Kidney (tissue), 14 donors: ENCODE measurements around the gene LAPTM5. TPM values are rescaled to one million over a fixed set of nuclear protein-coding genes. Genes with fewer than 3 reads are reported as not detected.
A peak's percentile ranks its signal among the peaks of the same experiment; 100 is the strongest.

Experiments used
- DNase-seq, 5 donors: peaks; one replicate each; pipeline ENCODE4 v3.0.0-alpha.2; 2013 to 2020
- FAIRE-seq: peaks from 2 replicates; lab custom pipeline; 2012; peaks lifted over from hg19 to GRCh38; lab: Jason Lieb, UNC
- H3K27ac ChIP-seq, 2 donors: one replicate each; pipeline ENCODE4 v1.7.0; 2013; ENCODE audit warnings: low read depth in 2 of 2, low read length in 2 of 2, inconsistent platforms in 1 of 2
- H3K27me3 ChIP-seq: one replicate; pipeline ENCODE4 v1.7.1; 2013; ENCODE audit warnings: low read length, inconsistent platforms; ENCODE audit not compliant: control insufficient read depth, insufficient read depth
- H3K36me3 ChIP-seq, 3 donors: one replicate each; pipeline versions ENCODE4 v1.7.0 to v1.7.1; 2013; ENCODE audit warnings: low read length in 3 of 3, control low read depth in 1 of 3, inconsistent platforms in 1 of 3; ENCODE audit not compliant: insufficient read depth in 3 of 3, control insufficient read depth in 2 of 3
- H3K4me1 ChIP-seq, 3 donors: one replicate each; pipeline versions ENCODE4 v1.7.0 to v1.7.1; 2013; ENCODE audit warnings: low read length in 3 of 3, inconsistent platforms in 1 of 3, low read depth in 1 of 3; ENCODE audit not compliant: control insufficient read depth in 2 of 3, insufficient read depth in 2 of 3
- H3K4me3 ChIP-seq, 3 donors: one replicate each; pipeline versions ENCODE4 v1.7.0 to v1.8.1; 2013; ENCODE audit warnings: low read length in 3 of 3, control low read depth in 1 of 3, inconsistent platforms in 1 of 3
- H3K9ac ChIP-seq, 3 donors: one replicate each; pipeline versions ENCODE4 v1.7.0 to v1.7.1; 2013; ENCODE audit warnings: low read length in 3 of 3, control low read depth in 1 of 3, inconsistent platforms in 1 of 3
- H3K9me3 ChIP-seq, 3 donors: one replicate each; pipeline versions ENCODE4 v1.7.0 to v1.7.1; 2013; ENCODE audit warnings: low read length in 3 of 3, control low read depth in 1 of 3, inconsistent platforms in 1 of 3; ENCODE audit not compliant: control insufficient read depth in 2 of 3, insufficient read depth in 1 of 3
- intact Hi-C: fragments of 100-400 bp; cut with DNase I; formaldehyde crosslinking; loops from one replicate; pipeline ENCODE4 v1.11.1; 2022
- polyA plus RNA-seq: library from polyadenylated mRNA; stranded (reverse); fragments of 350-450 nt; fragmentation: Illumina TruSeq; extraction: RNeasy Lipid Tissue Mini Kit (QIAGEN cat#74804); gene quantifications from one replicate; pipeline ENCODE4 v1.2.3, GENCODE V29; 2014; ENCODE audit warnings: low read depth, low replicate concordance; ENCODE audit not compliant: insufficient read depth
- total RNA-seq: library from RNA; stranded (reverse); fragmentation: NEBNext Ultra II Directional; extraction: Animal tissue kit (Norgen Biotek cat#: 25700); gene quantifications from one replicate; pipeline ENCODE4 v1.2.1, GENCODE V29; 2021
- TF ChIP-seq, protein P1 (sequence below): IDR thresholded peaks from 3 replicates; pipeline ENCODE4 v1.5.1; 2012; ENCODE audit warnings: mild to moderate bottlenecking, moderate library complexity, borderline replicate concordance; ENCODE audit not compliant: insufficient read depth; ENCODE audit errors: extremely low read depth
- donor health status: control.
- donor health status: control.
- donor health status: control.
- donor health status: control.
- donor health status: control.
- donor health status: DM: yes; HTN: yes; CAD: no.
- donor health status: Normal renal cell carcinoma (clear cell type).

Gene LAPTM5
- total and polyA plus RNA-seq, 2 donors from 2014 or later, result 23.5 to 108 TPM

DNA sequence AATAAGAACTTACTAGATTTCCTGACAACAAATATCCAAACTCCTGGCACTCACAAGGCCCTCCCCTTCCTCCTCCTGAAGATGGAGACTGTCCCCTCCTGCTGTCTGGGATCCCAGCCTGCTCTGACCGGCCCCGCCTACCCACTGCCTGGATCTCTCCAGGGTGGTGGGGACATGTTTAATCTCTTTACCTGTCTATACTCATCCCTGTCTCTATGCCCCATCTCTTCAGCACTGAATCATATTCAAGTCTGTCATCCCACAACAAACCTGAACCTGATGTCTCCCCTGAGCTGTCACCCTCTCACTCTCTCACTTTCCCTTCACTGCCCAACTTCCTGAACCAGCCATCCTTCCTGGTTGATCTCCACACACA is 56.3 kb downstream of the LAPTM5 start:
- no peak overlapping the region for H3K9ac ChIP-seq
- intact Hi-C loops, result loop anchor here (10.0 kb wide), 1 partner anchor 1466 kb away; the partner anchor contains the start of genes MECR and PTPRU
- no peak overlapping the region for H3K4me3 ChIP-seq
- H3K4me1 ChIP-seq, result no peaks in the 10 kb centered on the region
- H3K27ac ChIP-seq, result no peak overlapping the region
- DNase-seq (peak in 1 of 5 donors; percentile 33), FAIRE-seq (no peak)
- TF ChIP-seq, protein P1, sequence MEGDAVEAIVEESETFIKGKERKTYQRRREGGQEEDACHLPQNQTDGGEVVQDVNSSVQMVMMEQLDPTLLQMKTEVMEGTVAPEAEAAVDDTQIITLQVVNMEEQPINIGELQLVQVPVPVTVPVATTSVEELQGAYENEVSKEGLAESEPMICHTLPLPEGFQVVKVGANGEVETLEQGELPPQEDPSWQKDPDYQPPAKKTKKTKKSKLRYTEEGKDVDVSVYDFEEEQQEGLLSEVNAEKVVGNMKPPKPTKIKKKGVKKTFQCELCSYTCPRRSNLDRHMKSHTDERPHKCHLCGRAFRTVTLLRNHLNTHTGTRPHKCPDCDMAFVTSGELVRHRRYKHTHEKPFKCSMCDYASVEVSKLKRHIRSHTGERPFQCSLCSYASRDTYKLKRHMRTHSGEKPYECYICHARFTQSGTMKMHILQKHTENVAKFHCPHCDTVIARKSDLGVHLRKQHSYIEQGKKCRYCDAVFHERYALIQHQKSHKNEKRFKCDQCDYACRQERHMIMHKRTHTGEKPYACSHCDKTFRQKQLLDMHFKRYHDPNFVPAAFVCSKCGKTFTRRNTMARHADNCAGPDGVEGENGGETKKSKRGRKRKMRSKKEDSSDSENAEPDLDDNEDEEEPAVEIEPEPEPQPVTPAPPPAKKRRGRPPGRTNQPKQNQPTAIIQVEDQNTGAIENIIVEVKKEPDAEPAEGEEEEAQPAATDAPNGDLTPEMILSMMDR, result no peak
- H3K36me3 ChIP-seq, result no peaks in the 10 kb centered on the region
- no peaks in the 10 kb centered on the region for H3K27me3 ChIP-seq
- H3K9me3 ChIP-seq, result no peaks in the 10 kb centered on the region

DNA sequence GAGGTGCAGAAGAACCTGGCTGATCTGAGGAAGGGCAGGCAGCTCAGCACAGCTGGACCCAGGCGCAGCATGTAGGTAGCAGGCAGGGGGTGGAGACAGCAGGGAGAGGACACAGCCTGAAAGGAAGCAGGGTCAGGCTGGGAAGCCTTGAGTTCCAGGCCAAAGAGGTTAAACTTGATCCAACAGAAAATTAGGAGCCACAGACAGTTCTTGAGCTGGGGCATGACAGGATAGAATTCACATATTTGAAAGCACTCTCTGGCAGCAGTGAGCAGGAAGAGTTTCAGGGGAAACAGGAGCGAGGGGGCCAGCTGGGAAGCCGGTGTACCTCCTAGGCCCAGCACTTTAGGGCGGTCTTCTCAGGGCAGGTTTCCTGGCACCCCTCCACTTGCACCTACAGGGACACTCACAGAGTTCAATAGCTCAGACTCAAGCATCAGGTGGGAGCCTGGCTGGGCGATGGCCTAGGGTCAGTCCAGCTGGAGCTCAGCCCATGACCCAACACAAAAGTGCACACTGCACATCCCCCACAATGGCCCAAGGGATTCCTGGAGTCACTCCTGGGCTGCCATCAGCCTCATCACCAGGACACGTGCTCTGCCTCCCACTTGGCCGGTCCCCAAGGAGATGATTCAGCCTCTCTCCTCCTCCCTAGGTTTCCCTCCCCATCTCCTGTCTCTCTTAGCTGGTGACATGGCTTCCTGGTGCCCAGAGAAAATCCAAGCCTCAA is 56.9 kb downstream of the LAPTM5 start:
- TF ChIP-seq, protein P1, result no peak
- H3K9ac ChIP-seq, result no peak overlapping the region
- no peaks in the 10 kb centered on the region for H3K36me3 ChIP-seq
- no peak overlapping the region for H3K4me3 ChIP-seq
- FAIRE-seq (no peak), DNase-seq (peak in 1 of 5 donors; percentile 54)
- no peaks in the 10 kb centered on the region for H3K9me3 ChIP-seq
- intact Hi-C loops, result loop anchor here (10.0 kb wide), 1 partner anchor 1466 kb away; the partner anchor contains the start of genes MECR and PTPRU
- H3K27me3 ChIP-seq, result no peaks in the 10 kb centered on the region
- no peak overlapping the region for H3K27ac ChIP-seq
- H3K4me1 ChIP-seq, result no peaks in the 10 kb centered on the region

DNA sequence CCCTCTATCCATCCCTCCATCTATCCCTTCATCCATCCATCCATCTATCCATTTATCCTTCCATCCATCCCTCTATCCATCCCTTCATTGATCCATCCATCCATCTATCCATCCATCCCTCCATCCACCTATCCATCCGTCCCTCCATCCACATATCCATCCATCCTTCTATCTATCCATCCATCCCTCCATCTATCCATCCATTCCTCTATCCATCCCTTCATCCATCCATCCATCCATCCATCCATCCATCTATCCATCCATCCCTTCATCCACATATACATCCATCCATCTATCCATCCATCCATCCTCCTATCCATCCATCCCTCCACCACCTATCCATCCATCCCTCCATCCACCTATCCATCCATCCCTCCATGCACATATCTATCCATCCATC is 57.8 kb downstream of the LAPTM5 start:
- Histone ChIP-seq H3K4me1 (no peaks in the 10 kb centered on the region), H3K9me3 (no peaks in the 10 kb centered on the region), H3K9ac (no peak overlapping the region), H3K36me3 (no peaks in the 10 kb centered on the region), H3K27ac (no peak overlapping the region), H3K4me3 (no peak overlapping the region), H3K27me3 (no peaks in the 10 kb centered on the region)
- intact Hi-C loops, result loop anchor here (10.0 kb wide), 1 partner anchor 1465 kb away; the partner anchor contains the start of genes MECR and PTPRU
- FAIRE-seq (no peak), DNase-seq (no peak)
- TF ChIP-seq, protein P1, result no peak
